Measurements from ENCODE around the gene USP5. TPM values are rescaled to one million over a fixed set of nuclear protein-coding genes. Genes with fewer than 3 reads are reported as not detected.
"Not testable (repeated sequence)": the region's sequence is repeated elsewhere in the genome, so short reads cannot be mapped to it uniquely, and the experiment has no call there.

The USP5 gene
- polyA plus RNA-seq, 1 experiment, result 90.0 TPM

GRCh38 chr12:6884539-6884938, 32.6 kb downstream of the USP5 start:
- Histone ChIP-seq H3K4me3 (ENCODE audit: low read depth, low read length) (no peak overlapping the region), H3K27me3 (ENCODE audit: control insufficient read depth, insufficient read depth, low read length) (no peaks in the 10 kb centered on the region), H3K36me3 (ENCODE audit: control insufficient read depth, insufficient read depth, low read length) (peaks cover 10% of the 10 kb centered on the region)
- CTCF ChIA-PET, result interaction anchor here (0.6 to 6.1 kb wide), 4 partner anchors 12 to 255 kb away, joined by 3 to 41 read pairs (median 4); partner anchors contain the start of gene SPSB2
- POLR2A ChIA-PET, result no interaction called here
- no peak for DNase-seq (ENCODE audit: low read depth)
- no peak for TF ChIP-seq CTCF (IDR thresholded peaks at IDR 0.05; ENCODE audit: insufficient read depth, low read depth, low read length)

- POLR2A ChIA-PET, result interaction anchor here (0.6 kb wide), 1 partner anchor 280 kb away, joined by 17 read pairs; no protein-coding TSS in a partner anchor
- not testable (repeated sequence) for H3K36me3 ChIP-seq (ENCODE audit: control insufficient read depth, insufficient read depth, low read length); DNase-seq (ENCODE audit: low read depth); H3K27me3 ChIP-seq (ENCODE audit: control insufficient read depth, insufficient read depth, low read length); H3K4me3 ChIP-seq (ENCODE audit: low read depth, low read length)
- CTCF ChIA-PET, result interaction anchor here (0.8 to 6.1 kb wide), 3 partner anchors 14 to 17 kb away, joined by 3 to 41 read pairs (median 8); partner anchors contain the start of gene SPSB2
Observed at GRCh38 chr12:6886206-6886999, 34.5 kb downstream of the USP5 start.

GRCh38 chr12:6887460-6887859, 35.5 kb downstream of the USP5 start:
- Histone ChIP-seq H3K36me3 (ENCODE audit: control insufficient read depth, insufficient read depth, low read length) (peaks cover 10% of the 10 kb centered on the region), H3K27me3 (ENCODE audit: control insufficient read depth, insufficient read depth, low read length) (no peaks in the 10 kb centered on the region), H3K4me3 (ENCODE audit: low read depth, low read length) (no peak overlapping the region)
- no peak for DNase-seq (ENCODE audit: low read depth)
- no peak for TF ChIP-seq CTCF (IDR thresholded peaks at IDR 0.05; ENCODE audit: insufficient read depth, low read depth, low read length)
- CTCF ChIA-PET, result interaction anchor here (0.8 to 2.0 kb wide), 3 partner anchors 11 to 18 kb away, joined by 3 to 8 read pairs (median 4); partner anchors contain the start of gene SPSB2
- POLR2A ChIA-PET, result no interaction called here

- TF ChIP-seq CTCF (IDR thresholded peaks at IDR 0.05; ENCODE audit: insufficient read depth, low read depth, low read length), result no peak
- H3K4me3 ChIP-seq (ENCODE audit: low read depth, low read length), result no peak overlapping the region
- peaks cover 10% of the 10 kb centered on the region for H3K36me3 ChIP-seq (ENCODE audit: control insufficient read depth, insufficient read depth, low read length)
- ChIA-PET POLR2A (no interaction called here), CTCF (interaction anchor here (1.0 to 2.0 kb wide), 2 partner anchors 12 to 16 kb away, joined by 4 to 8 read pairs; partner anchors contain the start of gene SPSB2)
- DNase-seq (ENCODE audit: low read depth), result no peak
- no peaks in the 10 kb centered on the region for H3K27me3 ChIP-seq (ENCODE audit: control insufficient read depth, insufficient read depth, low read length)
Observed at GRCh38 chr12:6888360-6888759, 36.4 kb downstream of the USP5 start.

- DNase-seq (ENCODE audit: low read depth); H3K27me3 ChIP-seq (ENCODE audit: control insufficient read depth, insufficient read depth, low read length); H3K36me3 ChIP-seq (ENCODE audit: control insufficient read depth, insufficient read depth, low read length); H3K4me3 ChIP-seq (ENCODE audit: low read depth, low read length); CTCF ChIA-PET; POLR2A ChIA-PET: not testable (repeated sequence)
Observed at GRCh38 chr12:6888794-6889193, 36.8 kb downstream of the USP5 start.

- H3K36me3 ChIP-seq (ENCODE audit: control insufficient read depth, insufficient read depth, low read length); H3K27me3 ChIP-seq (ENCODE audit: control insufficient read depth, insufficient read depth, low read length); POLR2A ChIA-PET; DNase-seq (ENCODE audit: low read depth); H3K4me3 ChIP-seq (ENCODE audit: low read depth, low read length); CTCF ChIA-PET: not testable (repeated sequence)
Observed at GRCh38 chr12:6889775-6890573, 38.0 kb downstream of the USP5 start.

All from BJ (cell line).